ENCODE results near the gene KCNQ1.

DNA sequence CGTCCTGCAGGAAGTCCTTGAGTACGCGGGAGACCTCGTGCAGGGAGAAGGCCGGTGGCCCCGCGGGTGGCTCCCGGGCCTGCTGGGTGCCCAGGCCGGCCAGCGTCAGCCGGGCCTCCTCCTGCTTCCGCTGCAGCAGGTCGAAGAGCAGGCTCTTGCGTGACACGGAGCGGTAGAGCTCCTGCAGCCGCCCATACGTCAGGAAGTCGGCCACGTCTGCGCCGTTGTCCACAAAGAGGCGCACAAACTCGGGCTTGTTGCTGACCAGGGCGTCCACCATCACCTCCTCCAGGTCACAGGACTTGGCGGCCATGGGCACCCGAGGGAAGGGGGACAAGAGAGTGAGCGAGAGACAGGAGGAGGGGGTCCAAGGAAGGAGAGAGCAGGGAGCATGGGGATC lies 29.6 kb upstream of the KCNQ1 start:
- TF ChIP-seq, protein P1, sequence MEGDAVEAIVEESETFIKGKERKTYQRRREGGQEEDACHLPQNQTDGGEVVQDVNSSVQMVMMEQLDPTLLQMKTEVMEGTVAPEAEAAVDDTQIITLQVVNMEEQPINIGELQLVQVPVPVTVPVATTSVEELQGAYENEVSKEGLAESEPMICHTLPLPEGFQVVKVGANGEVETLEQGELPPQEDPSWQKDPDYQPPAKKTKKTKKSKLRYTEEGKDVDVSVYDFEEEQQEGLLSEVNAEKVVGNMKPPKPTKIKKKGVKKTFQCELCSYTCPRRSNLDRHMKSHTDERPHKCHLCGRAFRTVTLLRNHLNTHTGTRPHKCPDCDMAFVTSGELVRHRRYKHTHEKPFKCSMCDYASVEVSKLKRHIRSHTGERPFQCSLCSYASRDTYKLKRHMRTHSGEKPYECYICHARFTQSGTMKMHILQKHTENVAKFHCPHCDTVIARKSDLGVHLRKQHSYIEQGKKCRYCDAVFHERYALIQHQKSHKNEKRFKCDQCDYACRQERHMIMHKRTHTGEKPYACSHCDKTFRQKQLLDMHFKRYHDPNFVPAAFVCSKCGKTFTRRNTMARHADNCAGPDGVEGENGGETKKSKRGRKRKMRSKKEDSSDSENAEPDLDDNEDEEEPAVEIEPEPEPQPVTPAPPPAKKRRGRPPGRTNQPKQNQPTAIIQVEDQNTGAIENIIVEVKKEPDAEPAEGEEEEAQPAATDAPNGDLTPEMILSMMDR (IDR thresholded peaks at IDR 0.05; ENCODE audit: poor library complexity, severe bottlenecking) = no peak
- TF ChIP-seq EZH2 (IDR thresholded peaks at IDR 0.05; ENCODE audit: borderline replicate concordance, insufficient read depth, low read length, poor library complexity, severe bottlenecking) (no peak), EP300 (conservative IDR thresholded peaks at IDR 0.05; ENCODE audit: poor library complexity, severe bottlenecking) (no peak), MXI1 (conservative IDR thresholded peaks at IDR 0.05; ENCODE audit: poor library complexity, severe bottlenecking) (no peak), REST (IDR thresholded peaks at IDR 0.05; ENCODE audit: borderline replicate concordance) (no peak), POLR2AphosphoS5 (IDR thresholded peaks at IDR 0.05) (no peak), TAF1 (IDR thresholded peaks at IDR 0.05; ENCODE audit: low read depth) (no peak), RAD21 (conservative IDR thresholded peaks at IDR 0.05) (no peak)

Measured in neural cell (in vitro differentiated cells).